HG03064 (cell line): ENCODE results near the gene OR6A2.

Experiments
- ATAC-seq: cut with Tn5 transposase; IDR thresholded peaks from one replicate; pipeline ENCODE4 v1.9.1; 2021; ENCODE audit warnings: low read depth; ENCODE audit not compliant: unreplicated experiment

Gene OR6A2

DNA sequence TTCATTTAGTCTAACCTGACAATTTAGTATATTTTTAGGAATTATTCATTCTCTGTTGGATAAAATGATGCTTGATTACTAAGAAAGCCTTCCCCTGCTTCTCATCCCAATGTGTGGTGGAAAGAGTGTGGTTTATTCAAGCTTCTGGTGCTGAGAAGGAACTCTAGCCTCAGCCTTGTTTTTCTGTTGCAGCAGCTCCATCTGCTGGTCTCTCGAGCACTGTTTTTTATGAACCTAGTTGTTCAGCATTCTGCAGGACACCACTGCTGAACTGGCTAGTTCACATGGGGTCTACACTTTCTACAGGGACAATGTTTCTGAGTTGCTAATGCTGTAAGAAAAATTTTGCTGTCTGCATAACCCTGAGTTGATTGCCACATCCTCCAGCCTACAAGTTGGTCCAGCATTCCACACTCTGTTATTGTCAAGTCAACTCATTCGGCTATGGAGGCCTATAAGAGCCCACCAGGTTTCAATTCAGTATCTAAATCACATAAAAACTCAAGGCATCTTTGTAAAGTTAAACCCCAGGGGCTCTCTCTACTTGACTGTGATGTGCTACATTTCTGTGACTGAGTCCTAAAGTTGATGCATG is 42.0 kb downstream of the OR6A2 start:
- peak; percentile 75 for ATAC-seq

DNA sequence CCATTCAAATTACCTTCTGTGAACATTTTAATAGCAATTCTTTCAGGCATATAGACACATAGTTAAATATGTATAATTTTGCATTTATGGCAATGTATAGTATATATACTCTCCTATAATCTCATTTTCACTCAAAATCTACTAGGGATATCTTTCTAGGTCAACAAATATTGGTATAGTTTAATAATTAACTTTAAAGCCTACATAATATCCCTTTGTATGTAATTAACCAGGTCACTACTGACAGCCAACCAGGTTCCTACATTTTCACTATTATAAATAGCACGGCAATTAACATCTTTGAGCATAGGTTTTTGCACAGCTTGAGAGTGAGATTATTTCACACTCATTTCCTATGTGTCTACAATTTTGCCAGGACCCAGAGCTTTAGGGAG is 43.5 kb downstream of the OR6A2 start:
- ATAC-seq = no peak

DNA sequence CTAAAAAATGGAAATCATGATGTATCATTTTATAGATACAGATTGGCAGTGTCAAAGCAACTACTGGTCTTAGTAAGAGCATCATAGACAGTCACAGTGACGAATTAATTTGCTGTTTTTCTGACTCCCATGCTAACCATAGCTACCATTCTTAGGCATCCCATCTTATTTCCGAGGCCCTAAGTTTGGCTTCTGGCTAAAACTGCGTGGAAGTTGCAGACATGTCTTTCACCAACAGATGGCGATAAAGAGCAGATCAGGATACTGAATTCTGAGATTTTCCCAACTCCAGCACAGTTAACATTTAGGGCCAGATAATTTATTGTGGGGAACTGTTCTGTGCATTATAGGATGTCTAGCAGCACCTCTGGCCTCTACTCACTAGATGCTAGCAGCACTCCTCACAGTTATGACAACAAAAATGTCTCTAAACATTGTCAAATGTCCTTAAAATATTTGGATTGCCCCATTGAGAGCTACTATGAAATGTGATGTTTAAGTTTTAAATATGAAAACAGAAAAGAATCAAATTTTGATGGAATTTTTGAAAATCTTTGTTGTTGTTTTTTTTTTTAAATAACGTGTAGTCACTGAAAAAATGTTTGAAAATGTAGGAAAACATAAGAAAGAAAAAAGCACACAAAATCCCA is 44.1 kb downstream of the OR6A2 start:
- no peak for ATAC-seq

DNA sequence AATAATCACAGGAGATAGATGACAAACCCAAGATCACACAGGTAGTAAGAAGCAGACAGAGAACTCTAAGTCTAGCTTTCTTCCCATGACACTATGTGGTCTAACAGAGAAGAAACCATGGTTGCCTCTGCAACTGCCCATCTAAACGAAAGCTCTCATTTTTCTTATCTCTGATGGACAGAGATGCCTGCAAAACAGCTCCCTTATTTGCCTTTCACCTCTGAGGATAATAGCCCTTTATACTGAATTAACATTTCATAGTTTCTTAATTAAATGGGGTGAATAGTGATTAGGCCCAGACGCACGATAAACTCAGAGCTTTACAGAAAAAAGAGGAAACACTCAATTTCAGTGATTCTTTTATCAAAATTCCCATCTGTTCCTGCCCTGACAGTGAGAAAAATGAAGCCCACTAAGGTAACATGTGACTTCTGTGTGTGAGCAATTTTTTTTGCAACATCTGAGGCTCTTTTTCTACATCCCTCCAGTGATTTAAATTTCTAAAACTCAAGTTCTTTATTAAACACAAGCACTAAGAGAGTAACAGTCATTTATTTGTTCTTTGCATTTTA is 52.3 kb downstream of the OR6A2 start:
- ATAC-seq = no peak

DNA sequence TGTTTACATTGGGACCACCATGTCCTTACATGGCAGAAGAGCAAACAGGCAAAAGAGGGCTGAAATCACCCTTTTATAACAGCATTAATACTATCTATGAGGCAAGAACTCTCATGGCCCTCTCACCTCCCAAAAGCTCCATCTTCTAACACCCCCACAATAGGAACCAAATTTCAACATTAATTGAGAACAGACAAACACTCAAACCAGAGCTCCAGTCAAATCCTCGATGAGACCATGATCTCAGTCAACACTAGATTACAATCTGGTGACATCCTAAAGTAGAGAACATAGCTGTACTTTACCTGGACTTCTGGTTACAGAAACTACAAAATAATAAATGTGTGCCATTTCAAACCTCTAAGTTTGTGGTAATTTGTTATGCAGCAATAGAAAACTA is 52.9 kb downstream of the OR6A2 start:
- no peak for ATAC-seq

DNA sequence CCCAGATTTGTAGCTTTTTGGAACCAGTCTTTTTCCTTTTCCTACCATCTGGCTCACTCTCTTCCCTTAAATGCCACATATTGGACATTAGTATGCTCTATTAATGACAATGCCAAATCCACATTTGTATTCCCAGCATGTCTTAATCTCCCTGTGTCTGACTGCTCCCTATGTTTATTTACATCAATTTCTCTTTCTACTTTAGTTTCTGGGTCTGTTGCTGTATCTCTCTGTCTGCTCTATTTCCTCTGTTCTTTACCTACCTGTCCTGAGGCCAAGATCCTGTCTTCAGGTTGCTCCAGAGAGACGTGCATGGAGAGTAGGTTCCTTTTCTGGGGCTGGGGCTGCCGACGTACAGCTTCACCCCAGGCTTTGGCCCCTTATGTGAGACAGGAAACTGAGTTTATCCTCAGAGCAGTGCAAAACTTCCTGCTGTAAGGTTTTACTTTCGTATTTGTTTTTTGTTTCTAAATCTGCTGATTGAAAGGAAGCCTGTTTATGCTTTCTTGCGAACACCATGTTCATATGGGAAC is 53.3 kb downstream of the OR6A2 start:
- ATAC-seq = peak; percentile 79

- peak; percentile 56 for ATAC-seq
These were observed 53.9 kb downstream of the OR6A2 start for GRCh38 chr11:6745465-6746015.

DNA sequence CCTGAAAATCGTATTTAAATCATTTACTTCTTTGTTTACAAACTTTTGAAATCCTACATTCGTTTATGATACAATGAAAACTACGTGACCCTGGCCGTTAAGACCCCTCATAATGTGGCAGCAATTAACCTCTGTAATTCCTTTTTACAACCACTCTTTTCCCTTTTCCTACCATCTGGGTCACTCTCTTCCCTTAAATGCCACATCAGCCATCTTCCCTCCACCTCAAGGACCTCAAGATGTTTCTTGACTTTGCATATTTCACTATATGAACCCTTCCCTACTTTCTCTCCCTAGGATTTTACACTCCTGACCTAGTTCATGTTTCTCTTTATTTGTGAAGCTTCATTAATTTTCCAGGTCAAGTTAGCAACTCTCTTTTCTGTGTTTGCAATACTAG is 54.5 kb downstream of the OR6A2 start:
- no peak for ATAC-seq

DNA sequence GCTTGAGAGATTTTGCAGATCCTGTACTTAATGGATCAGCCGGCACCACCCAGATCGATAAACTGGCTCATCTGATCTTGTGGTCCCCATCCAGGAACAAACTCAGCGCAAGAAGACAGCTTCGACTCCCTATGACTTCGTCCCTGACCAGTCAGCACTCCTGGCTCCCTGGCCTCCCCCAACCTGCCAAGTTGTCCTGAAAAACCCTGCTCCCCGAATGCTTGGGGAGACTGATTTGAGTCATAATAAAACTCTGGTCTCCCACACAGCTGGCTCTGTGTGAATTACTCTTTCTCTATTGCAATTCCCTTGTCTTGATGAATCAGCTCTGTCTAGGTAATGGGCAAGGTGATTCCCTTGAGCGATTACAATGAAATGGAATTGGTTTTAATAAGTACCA is 57.2 kb downstream of the OR6A2 start:
- no peak for ATAC-seq
